ENCODE measurements around the gene ITGBL1. TPM values are rescaled to one million over a fixed set of nuclear protein-coding genes. Genes with fewer than 3 reads are reported as not detected.

The ITGBL1 gene
- total and polyA plus RNA-seq, 2 donors (not counting 1 experiment from before 2014, with no cell fraction given) = not detected

- Mint-ChIP-seq H3K27ac (no peak overlapping the region), H3K4me3 (no peak overlapping the region), H3K4me1 (no peaks in the 10 kb centered on the region), H3K27me3 (peaks cover 4% of the 10 kb centered on the region), H3K9me3 (ENCODE audit: insufficient read depth) (no peaks in the 10 kb centered on the region)
- DNase-seq = no peak
- Histone ChIP-seq H3K9me3 (ENCODE audit: control extremely low read depth in 1 of 3, control insufficient read depth in 2 of 3, insufficient read depth in 1 of 3, low read length in 2 of 3) (no peaks in the 10 kb centered on the region), H4K20me1 (ENCODE audit: control insufficient read depth, insufficient read depth, low read length, poor library complexity, severe bottlenecking) (no peaks in the 10 kb centered on the region), H3K79me2 (ENCODE audit: control insufficient read depth, insufficient read depth, low read length) (no peaks in the 10 kb centered on the region), H3K27me3 (replicated peaks in 1 of 4; ENCODE audit: control extremely low read depth in 1 of 4, control insufficient read depth in 3 of 4, insufficient read depth in 4 of 4, low read length in 3 of 4) (no peaks in the 10 kb centered on the region), H3K27ac (ENCODE audit: low read length in 2 of 2) (no peak overlapping the region), H3K36me3 (replicated peaks in 1 of 2; ENCODE audit: control extremely low read depth in 1 of 2, control insufficient read depth in 1 of 2, extremely low read depth in 1 of 2, insufficient read depth in 2 of 2, low read length in 1 of 2) (no peaks in the 10 kb centered on the region), H3K4me1 (ENCODE audit: control insufficient read depth in 2 of 2, insufficient read depth in 2 of 2, low read length in 2 of 2) (no peaks in the 10 kb centered on the region), H2AFZ (ENCODE audit: insufficient read depth, low read depth, low read length, poor library complexity, severe bottlenecking) (no peak overlapping the region), H3K9ac (ENCODE audit: low read length) (no peak overlapping the region), H3K4me2 (replicated peaks; ENCODE audit: low read depth, low read length, poor library complexity, severe bottlenecking) (no peak overlapping the region), H3K4me3 (ENCODE audit: control extremely low read depth in 1 of 5, extremely low read depth in 1 of 5, insufficient read depth in 1 of 5, low read depth in 2 of 5, low read length in 4 of 5) (no peak overlapping the region)
- intact Hi-C loops (cut with micrococcal nuclease) = no loop called here
- ATAC-seq (ENCODE audit: low read depth) = no peak
- TF ChIP-seq EZH2 (IDR thresholded peaks at IDR 0.05; ENCODE audit: borderline replicate concordance, insufficient read depth, low read depth, low read length, poor library complexity, severe bottlenecking) = no peak
- TF ChIP-seq CTCF (IDR thresholded peaks at IDR 0.05) = no peak
- ChIA-PET CTCF (no interaction called here), POLR2A (no interaction called here)
These were observed 131.9 kb downstream of the ITGBL1 start for GRCh38 chr13:101584331-101584730.

GRCh38 chr13:101590479-101590878 is 138.0 kb downstream of the ITGBL1 start:
- no peak for DNase-seq
- intact Hi-C loops (cut with micrococcal nuclease) = no loop called here
- Mint-ChIP-seq H3K9me3 (ENCODE audit: insufficient read depth) (no peaks in the 10 kb centered on the region), H3K4me3 (no peak overlapping the region), H3K27ac (no peak overlapping the region), H3K27me3 (no peaks in the 10 kb centered on the region), H3K4me1 (no peaks in the 10 kb centered on the region)
- Histone ChIP-seq H3K36me3 (replicated peaks in 1 of 2; ENCODE audit: control extremely low read depth in 1 of 2, control insufficient read depth in 1 of 2, extremely low read depth in 1 of 2, insufficient read depth in 2 of 2, low read length in 1 of 2) (no peaks in the 10 kb centered on the region), H4K20me1 (ENCODE audit: control insufficient read depth, insufficient read depth, low read length, poor library complexity, severe bottlenecking) (no peaks in the 10 kb centered on the region), H3K27me3 (replicated peaks in 1 of 4; ENCODE audit: control extremely low read depth in 1 of 4, control insufficient read depth in 3 of 4, insufficient read depth in 4 of 4, low read length in 3 of 4) (no peaks in the 10 kb centered on the region), H3K4me1 (ENCODE audit: control insufficient read depth in 2 of 2, insufficient read depth in 2 of 2, low read length in 2 of 2) (no peaks in the 10 kb centered on the region), H3K9me3 (ENCODE audit: control extremely low read depth in 1 of 3, control insufficient read depth in 2 of 3, insufficient read depth in 1 of 3, low read length in 2 of 3) (no peaks in the 10 kb centered on the region), H3K9ac (ENCODE audit: low read length) (no peak overlapping the region), H3K79me2 (ENCODE audit: control insufficient read depth, insufficient read depth, low read length) (no peaks in the 10 kb centered on the region), H3K27ac (ENCODE audit: low read length in 2 of 2) (no peak overlapping the region), H3K4me3 (ENCODE audit: control extremely low read depth in 1 of 5, extremely low read depth in 1 of 5, insufficient read depth in 1 of 5, low read depth in 2 of 5, low read length in 4 of 5) (no peak overlapping the region), H2AFZ (ENCODE audit: insufficient read depth, low read depth, low read length, poor library complexity, severe bottlenecking) (no peak overlapping the region), H3K4me2 (replicated peaks; ENCODE audit: low read depth, low read length, poor library complexity, severe bottlenecking) (no peak overlapping the region)
- ChIA-PET CTCF (no interaction called here), POLR2A (no interaction called here)
- TF ChIP-seq EZH2 (IDR thresholded peaks at IDR 0.05; ENCODE audit: borderline replicate concordance, insufficient read depth, low read depth, low read length, poor library complexity, severe bottlenecking) (no peak), CTCF (IDR thresholded peaks at IDR 0.05) (no peak)
- no CpG with 5 or more reads among the region's 4 CpGs for WGBS (ENCODE audit: insufficient coverage)
- ATAC-seq (ENCODE audit: low read depth) = no peak

Measured in B cell (primary cell).